ENCODE measurements around the gene FOSB.

Gene FOSB

GRCh38 chr19:45468803-45469131 lies 971 bp downstream of the FOSB start:
- Histone ChIP-seq H3K9ac (ENCODE audit: low read length) (peak overlapping the region; percentile 83), H3K36me3 (ENCODE audit: control insufficient read depth, insufficient read depth, low read length) (no peaks in the 10 kb centered on the region), H3K9me3 (ENCODE audit: control insufficient read depth, insufficient read depth, low read depth, low read length) (no peaks in the 10 kb centered on the region), H3K27me3 (ENCODE audit: control insufficient read depth, insufficient read depth, low read length) (peaks cover 17% of the 10 kb centered on the region), H3K4me1 (ENCODE audit: control insufficient read depth, insufficient read depth, low read length) (peaks cover 30% of the 10 kb centered on the region), H3K4me3 (ENCODE audit: low read depth, low read length) (peak overlapping the region; percentile 74), H3K27ac (ENCODE audit: low read depth, low read length) (no peak overlapping the region)

DNA sequence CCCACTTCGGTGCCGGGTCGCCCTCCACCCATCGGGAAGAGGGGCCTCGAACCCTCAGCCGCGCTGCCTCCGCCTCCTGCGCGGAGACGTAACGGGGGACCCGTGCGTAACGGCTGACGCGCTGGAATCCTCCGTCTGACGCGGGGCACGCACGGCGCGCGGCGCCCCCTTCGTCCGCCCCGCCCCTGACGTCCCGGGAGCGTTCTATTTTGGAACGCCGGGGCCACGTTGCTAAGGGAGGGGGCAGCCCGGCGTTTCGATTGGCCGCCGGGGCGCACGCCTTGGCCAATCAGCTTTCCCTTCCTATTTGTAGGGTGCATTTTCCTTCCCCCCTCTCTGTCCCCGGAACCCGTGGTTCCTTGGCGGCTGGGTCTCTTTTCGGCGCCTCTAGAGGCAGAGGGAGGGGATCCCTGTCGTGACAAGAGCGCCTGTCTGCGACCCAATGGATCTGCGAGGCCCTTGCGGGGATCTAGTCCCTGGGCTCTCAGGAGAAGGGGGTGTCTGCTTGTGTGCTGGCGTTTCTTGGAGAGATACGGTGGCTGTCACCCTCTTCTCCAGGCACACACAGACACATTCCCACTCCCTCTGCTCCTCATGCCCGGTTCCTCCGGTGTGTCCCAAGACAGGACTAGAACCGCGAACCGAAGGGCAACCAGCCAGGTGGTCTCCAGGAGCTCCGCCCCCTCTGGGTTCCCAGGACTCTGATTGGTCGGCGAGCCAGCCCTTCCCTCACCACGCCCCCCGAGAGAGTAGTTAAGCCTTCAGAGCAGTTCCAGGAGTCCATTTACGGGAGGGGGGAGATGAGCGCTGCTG lies 1.5 kb downstream of the FOSB start:
- peaks cover 17% of the 10 kb centered on the region for H3K27me3 ChIP-seq (ENCODE audit: control insufficient read depth, insufficient read depth, low read length)
- H3K36me3 ChIP-seq (ENCODE audit: control insufficient read depth, insufficient read depth, low read length): no peaks in the 10 kb centered on the region
- no peaks in the 10 kb centered on the region for H3K9me3 ChIP-seq (ENCODE audit: control insufficient read depth, insufficient read depth, low read depth, low read length)
- peak overlapping the region; percentile 74 for H3K4me3 ChIP-seq (ENCODE audit: low read depth, low read length)
- H3K27ac ChIP-seq (ENCODE audit: low read depth, low read length): peak overlapping the region; percentile 69; the same call in 1 of the 2 replicates
- H3K9ac ChIP-seq (ENCODE audit: low read length): peak overlapping the region; percentile 83
- H3K4me1 ChIP-seq (ENCODE audit: control insufficient read depth, insufficient read depth, low read length): peaks cover 32% of the 10 kb centered on the region

GRCh38 chr19:45469945-45470761 lies 2.4 kb downstream of the FOSB start:
- Histone ChIP-seq H3K27me3 (ENCODE audit: control insufficient read depth, insufficient read depth, low read length) (peaks cover 17% of the 10 kb centered on the region), H3K9me3 (ENCODE audit: control insufficient read depth, insufficient read depth, low read depth, low read length) (no peaks in the 10 kb centered on the region), H3K9ac (ENCODE audit: low read length) (peak overlapping the region; percentile 29), H3K36me3 (ENCODE audit: control insufficient read depth, insufficient read depth, low read length) (no peaks in the 10 kb centered on the region), H3K4me3 (ENCODE audit: low read depth, low read length) (peak overlapping the region; percentile 74), H3K27ac (ENCODE audit: low read depth, low read length) (no peak overlapping the region), H3K4me1 (ENCODE audit: control insufficient read depth, insufficient read depth, low read length) (peaks cover 26% of the 10 kb centered on the region)

- Histone ChIP-seq H3K27ac (ENCODE audit: low read depth, low read length) (no peak overlapping the region), H3K4me1 (ENCODE audit: control insufficient read depth, insufficient read depth, low read length) (peaks cover 24% of the 10 kb centered on the region), H3K27me3 (ENCODE audit: control insufficient read depth, insufficient read depth, low read length) (peaks cover 17% of the 10 kb centered on the region)
Observed at GRCh38 chr19:45470762-45471081, 2.9 kb downstream of the FOSB start.

GRCh38 chr19:45471111-45471930 lies 3.5 kb downstream of the FOSB start:
- Histone ChIP-seq H3K9me3 (ENCODE audit: control insufficient read depth, insufficient read depth, low read depth, low read length) (no peaks in the 10 kb centered on the region), H3K9ac (ENCODE audit: low read length) (no peak overlapping the region), H3K4me1 (ENCODE audit: control insufficient read depth, insufficient read depth, low read length) (peaks cover 28% of the 10 kb centered on the region), H3K27ac (ENCODE audit: low read depth, low read length) (no peak overlapping the region), H3K4me3 (ENCODE audit: low read depth, low read length) (no peak overlapping the region), H3K36me3 (ENCODE audit: control insufficient read depth, insufficient read depth, low read length) (no peaks in the 10 kb centered on the region), H3K27me3 (ENCODE audit: control insufficient read depth, insufficient read depth, low read length) (peaks cover 17% of the 10 kb centered on the region)

More at GRCh38 chr19:45470762-45471081, 2.9 kb downstream of the FOSB start:
- H3K9me3 ChIP-seq (ENCODE audit: control insufficient read depth, insufficient read depth, low read depth, low read length): no peaks in the 10 kb centered on the region
- H3K4me3 ChIP-seq (ENCODE audit: low read depth, low read length): no peak overlapping the region
- H3K36me3 ChIP-seq (ENCODE audit: control insufficient read depth, insufficient read depth, low read length): no peaks in the 10 kb centered on the region
- H3K9ac ChIP-seq (ENCODE audit: low read length): no peak overlapping the region

GRCh38 chr19:45471931-45472562 lies 4.3 kb downstream of the FOSB start:
- Histone ChIP-seq H3K36me3 (ENCODE audit: control insufficient read depth, insufficient read depth, low read length) (no peaks in the 10 kb centered on the region), H3K4me3 (ENCODE audit: low read depth, low read length) (peak overlapping the region; percentile 52; the same call in 1 of the 2 replicates), H3K27ac (ENCODE audit: low read depth, low read length) (no peak overlapping the region), H3K4me1 (ENCODE audit: control insufficient read depth, insufficient read depth, low read length) (peaks cover 27% of the 10 kb centered on the region), H3K9me3 (ENCODE audit: control insufficient read depth, insufficient read depth, low read depth, low read length) (no peaks in the 10 kb centered on the region), H3K9ac (ENCODE audit: low read length) (peak overlapping the region; percentile 3), H3K27me3 (ENCODE audit: control insufficient read depth, insufficient read depth, low read length) (peaks cover 17% of the 10 kb centered on the region)

DNA sequence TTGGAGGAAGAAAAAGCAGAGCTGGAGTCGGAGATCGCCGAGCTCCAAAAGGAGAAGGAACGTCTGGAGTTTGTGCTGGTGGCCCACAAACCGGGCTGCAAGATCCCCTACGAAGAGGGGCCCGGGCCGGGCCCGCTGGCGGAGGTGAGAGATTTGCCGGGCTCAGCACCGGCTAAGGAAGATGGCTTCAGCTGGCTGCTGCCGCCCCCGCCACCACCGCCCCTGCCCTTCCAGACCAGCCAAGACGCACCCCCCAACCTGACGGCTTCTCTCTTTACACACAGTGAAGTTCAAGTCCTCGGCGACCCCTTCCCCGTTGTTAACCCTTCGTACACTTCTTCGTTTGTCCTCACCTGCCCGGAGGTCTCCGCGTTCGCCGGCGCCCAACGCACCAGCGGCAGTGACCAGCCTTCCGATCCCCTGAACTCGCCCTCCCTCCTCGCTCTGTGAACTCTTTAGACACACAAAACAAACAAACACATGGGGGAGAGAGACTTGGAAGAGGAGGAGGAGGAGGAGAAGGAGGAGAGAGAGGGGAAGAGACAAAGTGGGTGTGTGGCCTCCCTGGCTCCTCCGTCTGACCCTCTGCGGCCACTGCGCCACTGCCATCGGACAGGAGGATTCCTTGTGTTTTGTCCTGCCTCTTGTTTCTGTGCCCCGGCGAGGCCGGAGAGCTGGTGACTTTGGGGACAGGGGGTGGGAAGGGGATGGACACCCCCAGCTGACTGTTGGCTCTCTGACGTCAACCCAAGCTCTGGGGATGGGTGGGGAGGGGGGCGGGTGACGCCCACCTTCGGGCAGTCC lies 5.0 kb downstream of the FOSB start:
- no peaks in the 10 kb centered on the region for H3K36me3 ChIP-seq (ENCODE audit: control insufficient read depth, insufficient read depth, low read length)
- peaks cover 26% of the 10 kb centered on the region for H3K4me1 ChIP-seq (ENCODE audit: control insufficient read depth, insufficient read depth, low read length)
- H3K9ac ChIP-seq (ENCODE audit: low read length): peak overlapping the region; percentile 39
- peak overlapping the region; percentile 52 for H3K4me3 ChIP-seq (ENCODE audit: low read depth, low read length)
- no peak overlapping the region for H3K27ac ChIP-seq (ENCODE audit: low read depth, low read length)
- H3K9me3 ChIP-seq (ENCODE audit: control insufficient read depth, insufficient read depth, low read depth, low read length): no peaks in the 10 kb centered on the region
- H3K27me3 ChIP-seq (ENCODE audit: control insufficient read depth, insufficient read depth, low read length): peaks cover 17% of the 10 kb centered on the region

DNA sequence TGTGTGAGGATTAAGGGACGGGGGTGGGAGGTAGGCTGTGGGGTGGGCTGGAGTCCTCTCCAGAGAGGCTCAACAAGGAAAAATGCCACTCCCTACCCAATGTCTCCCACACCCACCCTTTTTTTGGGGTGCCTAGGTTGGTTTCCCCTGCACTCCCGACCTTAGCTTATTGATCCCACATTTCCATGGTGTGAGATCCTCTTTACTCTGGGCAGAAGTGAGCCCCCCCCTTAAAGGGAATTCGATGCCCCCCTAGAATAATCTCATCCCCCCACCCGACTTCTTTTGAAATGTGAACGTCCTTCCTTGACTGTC lies 5.5 kb downstream of the FOSB start:
- peaks cover 14% of the 10 kb centered on the region for H3K27me3 ChIP-seq (ENCODE audit: control insufficient read depth, insufficient read depth, low read length)
- no peak overlapping the region for H3K27ac ChIP-seq (ENCODE audit: low read depth, low read length)
- no peak overlapping the region for H3K9ac ChIP-seq (ENCODE audit: low read length)
- no peak overlapping the region for H3K4me3 ChIP-seq (ENCODE audit: low read depth, low read length)
- H3K36me3 ChIP-seq (ENCODE audit: control insufficient read depth, insufficient read depth, low read length): no peaks in the 10 kb centered on the region
- H3K4me1 ChIP-seq (ENCODE audit: control insufficient read depth, insufficient read depth, low read length): peaks cover 30% of the 10 kb centered on the region
- no peaks in the 10 kb centered on the region for H3K9me3 ChIP-seq (ENCODE audit: control insufficient read depth, insufficient read depth, low read depth, low read length)

DNA sequence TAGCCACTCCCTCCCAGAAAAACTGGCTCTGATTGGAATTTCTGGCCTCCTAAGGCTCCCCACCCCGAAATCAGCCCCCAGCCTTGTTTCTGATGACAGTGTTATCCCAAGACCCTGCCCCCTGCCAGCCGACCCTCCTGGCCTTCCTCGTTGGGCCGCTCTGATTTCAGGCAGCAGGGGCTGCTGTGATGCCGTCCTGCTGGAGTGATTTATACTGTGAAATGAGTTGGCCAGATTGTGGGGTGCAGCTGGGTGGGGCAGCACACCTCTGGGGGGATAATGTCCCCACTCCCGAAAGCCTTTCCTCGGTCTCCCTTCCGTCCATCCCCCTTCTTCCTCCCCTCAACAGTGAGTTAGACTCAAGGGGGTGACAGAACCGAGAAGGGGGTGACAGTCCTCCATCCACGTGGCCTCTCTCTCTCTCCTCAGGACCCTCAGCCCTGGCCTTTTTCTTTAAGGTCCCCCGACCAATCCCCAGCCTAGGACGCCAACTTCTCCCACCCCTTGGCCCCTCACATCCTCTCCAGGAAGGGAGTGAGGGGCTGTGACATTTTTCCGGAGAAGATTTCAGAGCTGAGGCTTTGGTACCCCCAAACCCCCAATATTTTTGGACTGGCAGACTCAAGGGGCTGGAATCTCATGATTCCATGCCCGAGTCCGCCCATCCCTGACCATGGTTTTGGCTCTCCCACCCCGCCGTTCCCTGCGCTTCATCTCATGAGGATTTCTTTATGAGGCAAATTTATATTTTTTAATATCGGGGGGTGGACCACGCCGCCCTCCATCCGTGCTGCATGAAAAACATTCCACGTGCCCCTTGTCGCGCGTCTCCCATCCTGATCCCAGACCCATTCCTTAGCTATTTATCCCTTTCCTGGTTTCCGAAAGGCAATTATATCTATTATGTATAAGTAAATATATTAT lies 6.1 kb downstream of the FOSB start:
- no peaks in the 10 kb centered on the region for H3K36me3 ChIP-seq (ENCODE audit: control insufficient read depth, insufficient read depth, low read length)
- H3K27ac ChIP-seq (ENCODE audit: low read depth, low read length): no peak overlapping the region
- no peak overlapping the region for H3K4me3 ChIP-seq (ENCODE audit: low read depth, low read length)
- peaks cover 14% of the 10 kb centered on the region for H3K27me3 ChIP-seq (ENCODE audit: control insufficient read depth, insufficient read depth, low read length)
- no peaks in the 10 kb centered on the region for H3K9me3 ChIP-seq (ENCODE audit: control insufficient read depth, insufficient read depth, low read depth, low read length)
- H3K4me1 ChIP-seq (ENCODE audit: control insufficient read depth, insufficient read depth, low read length): peaks cover 30% of the 10 kb centered on the region
- H3K9ac ChIP-seq (ENCODE audit: low read length): no peak overlapping the region

Measured in HUES6 (cell line).